CD14-positive monocyte (primary cell): ENCODE results near the gene OAT. TPM values are rescaled to one million over a fixed set of nuclear protein-coding genes. Genes with fewer than 3 reads are reported as not detected.

Source experiments
- DNase-seq, 3 donors: peaks; one replicate each; pipeline ENCODE4 v3.0.0-alpha.2; 2011 to 2022
- H2AFZ ChIP-seq: 2 replicates; pipeline ENCODE4 v1.6.0; 2012; ENCODE audit warnings: mild to moderate bottlenecking, low read depth, low read length, inconsistent platforms; ENCODE audit not compliant: insufficient read depth, poor library complexity, severe bottlenecking
- H3K27ac ChIP-seq, 2 donors: 1 replicate in 1 of 2; 2 replicates in 1 of 2; pipeline ENCODE4 v1.5.1; 2012 to 2013; ENCODE audit warnings: low read length in 2 of 2, control low read depth in 1 of 2, inconsistent platforms in 1 of 2, low read depth in 1 of 2, mild to moderate bottlenecking in 1 of 2
- H3K27me3 ChIP-seq, 2 donors: one replicate each; pipeline versions ENCODE4 v1.6.0 to v1.6.1; 2011 to 2013; ENCODE audit warnings: low read length in 2 of 2; ENCODE audit not compliant: control insufficient read depth in 2 of 2, insufficient read depth in 2 of 2
- H3K36me3 ChIP-seq, 2 donors: replicated peaks in 1 of 2; 1 replicate in 1 of 2; 2 replicates in 1 of 2; pipeline versions ENCODE4 v1.5.1 to v1.6.1; 2012 to 2013; ENCODE audit warnings: low read length in 2 of 2, control low read depth in 1 of 2, inconsistent platforms in 1 of 2, mild to moderate bottlenecking in 1 of 2; ENCODE audit not compliant: insufficient read depth in 2 of 2, control insufficient read depth in 1 of 2
- H3K4me1 ChIP-seq, 2 donors: 1 replicate in 1 of 2; 2 replicates in 1 of 2; pipeline versions ENCODE4 v1.5.1 to v1.6.1; 2012 to 2013; ENCODE audit warnings: low read length in 2 of 2, control low read depth in 1 of 2, inconsistent platforms in 1 of 2, mild to moderate bottlenecking in 1 of 2, moderate library complexity in 1 of 2; ENCODE audit not compliant: insufficient read depth in 2 of 2, control insufficient read depth in 1 of 2
- H3K4me2 ChIP-seq: replicated peaks from 2 replicates; pipeline ENCODE3; 2012; ENCODE audit warnings: low read length, moderate library complexity, mild to moderate bottlenecking; ENCODE audit not compliant: poor library complexity, severe bottlenecking; ENCODE audit errors: extremely low read depth
- H3K4me3 ChIP-seq, 3 experiments: fragments of 200-600 bp in 1 of 3; sonication (generic) in 1 of 3; replicated peaks in 1 of 3; 1 replicate in 2 of 3; 2 replicates in 1 of 3; pipeline ENCODE4 v1.5.1; 2011 to 2013; ENCODE audit warnings: low read length in 3 of 3, mild to moderate bottlenecking in 3 of 3, control low read depth in 2 of 3, low read depth in 2 of 3, inconsistent platforms in 1 of 3, moderate library complexity in 1 of 3
- H3K79me2 ChIP-seq: 2 replicates; pipeline ENCODE4 v1.6.0; 2012; ENCODE audit warnings: mild to moderate bottlenecking, control low read depth, inconsistent platforms, low read length, moderate library complexity; ENCODE audit not compliant: insufficient read depth
- H3K9ac ChIP-seq: 2 replicates; pipeline ENCODE4 v1.6.0; 2017; ENCODE audit warnings: low read length, mild to moderate bottlenecking; ENCODE audit not compliant: insufficient read depth, poor library complexity, severe bottlenecking
- H3K9me3 ChIP-seq, 2 donors: replicated peaks in 1 of 2; 1 replicate in 1 of 2; 2 replicates in 1 of 2; pipeline versions ENCODE4 v1.5.1 to v1.6.1; 2012 to 2013; ENCODE audit warnings: low read length in 2 of 2, control low read depth in 1 of 2; ENCODE audit not compliant: control insufficient read depth in 1 of 2, insufficient read depth in 1 of 2
- H4K20me1 ChIP-seq: 2 replicates; pipeline ENCODE4 v1.6.0; 2012; ENCODE audit warnings: mild to moderate bottlenecking, low read length, control low read depth, moderate library complexity; ENCODE audit not compliant: insufficient read depth
- H3K27ac Mint-ChIP-seq, 7 donors: one replicate each; pipeline ENCODE4 v1.8.0; 2020; ENCODE audit warnings: mild to moderate bottlenecking in 7 of 7, mixed read lengths in 7 of 7, moderate library complexity in 6 of 7, inconsistent platforms in 2 of 7
- H3K27me3 Mint-ChIP-seq, 3 donors: one replicate each; pipeline ENCODE4 v1.8.0; 2021 to 2022; ENCODE audit warnings: low read depth in 3 of 3, mild to moderate bottlenecking in 3 of 3, mixed read lengths in 3 of 3, moderate library complexity in 3 of 3, inconsistent platforms in 1 of 3
- H3K36me3 Mint-ChIP-seq, 2 donors: one replicate each; pipeline ENCODE4 v1.8.0; 2020; ENCODE audit warnings: mixed read lengths in 2 of 2, inconsistent platforms in 1 of 2, mild to moderate bottlenecking in 1 of 2
- H3K4me1 Mint-ChIP-seq: one replicate; pipeline ENCODE4 v1.8.0; 2020; ENCODE audit warnings: mild to moderate bottlenecking, mixed read lengths
- H3K4me3 Mint-ChIP-seq, 2 donors: one replicate each; pipeline ENCODE4 v1.8.0; 2020; ENCODE audit warnings: mild to moderate bottlenecking in 2 of 2, mixed read lengths in 2 of 2, moderate library complexity in 1 of 2
- H3K9me3 Mint-ChIP-seq, 7 donors: one replicate each; pipeline ENCODE4 v1.8.0; 2020 to 2022; ENCODE audit warnings: mixed read lengths in 7 of 7, mild to moderate bottlenecking in 6 of 7, moderate library complexity in 6 of 7, inconsistent platforms in 2 of 7
- WGBS: methylation state at CpG from one replicate; pipeline ENCODE4 v1.1.5; 2013; ENCODE audit warnings: missing lambda C conversion rate; ENCODE audit not compliant: insufficient coverage; 5-methylcytosine and 5-hydroxymethylcytosine counted together
- intact Hi-C, 2 donors: fragments of 100-400 bp; cut with micrococcal nuclease; formaldehyde crosslinking; loops; one replicate each; pipeline versions ENCODE4 v1.15.0 to v1.15.1; 2023
- polyA plus RNA-seq, 3 donors: library from polyadenylated mRNA; depleted of rRNA in 1 of 3; unstranded in 2 of 3; stranded (reverse) in 1 of 3; fragments of 300-500 nt in 2 of 3; fragments of >200 nt in 1 of 3; fragmentation: Illumina TruSeq in 2 of 3; gene quantifications; 1 replicate in 2 of 3; 2 replicates in 1 of 3; pipeline ENCODE4 v1.2.3, GENCODE V29; 2012 to 2021
- TF ChIP-seq, protein P1 (sequence below): fragments of 200-600 bp; IDR thresholded peaks from one replicate; pipeline ENCODE4 v1.8.0; 2022; ENCODE audit warnings: antibody characterized with exemption, mild to moderate bottlenecking

Gene OAT
- polyA plus RNA-seq, 3 donors, result 83.5 to 89.6 (median 87.3) TPM

DNA sequence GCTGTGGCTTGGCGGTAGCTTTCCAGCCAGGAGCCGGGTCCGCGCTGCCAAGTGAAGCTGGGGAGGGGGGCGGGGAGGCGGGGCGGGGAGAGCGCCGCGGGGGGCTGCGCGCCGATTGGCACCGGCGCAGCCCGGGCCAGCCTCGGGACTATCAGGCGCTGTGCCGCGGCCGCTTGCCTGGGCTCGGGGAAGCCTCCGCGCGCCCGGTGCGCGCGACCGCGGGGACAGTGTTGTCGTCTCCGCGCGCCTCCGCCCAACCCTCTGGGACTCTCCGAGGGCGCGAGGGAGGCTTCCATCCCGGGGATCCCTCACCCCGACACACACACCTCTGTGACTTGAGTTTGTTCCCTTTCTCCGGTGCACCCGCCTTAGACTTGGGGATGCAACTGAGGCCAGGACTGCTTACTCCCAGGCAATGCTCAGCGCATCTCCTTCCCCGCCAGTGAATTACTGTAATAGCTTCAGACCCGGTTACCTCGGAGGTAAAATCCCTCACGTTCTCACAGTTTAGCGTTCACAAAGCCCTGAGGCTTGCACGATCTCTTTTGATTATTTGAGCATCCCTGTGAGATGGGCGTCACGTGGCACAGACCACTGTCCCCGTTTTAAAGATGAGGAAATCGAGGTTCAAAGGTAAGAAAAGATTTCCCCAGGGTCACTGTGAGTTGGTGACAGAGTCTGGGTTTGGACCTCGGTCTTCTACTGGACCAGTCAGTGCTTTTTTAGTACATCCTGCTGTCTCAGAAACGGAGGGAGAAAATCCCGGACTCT is 31.5 kb upstream of the OAT start, which contains the start of gene NKX1-2:
Gene NKX1-2 (minus strand): TSS at position 24 of the 771 bp plus-strand sequence. CDS start 92 bp downstream, outside the sequence.
- Mint-ChIP-seq H3K27ac (peak within 1 kb of the TSS in 1 of 7 donors; percentile 33), H3K27me3 (peaks cover 91 to 97% (median 92%) of the 10 kb centered on the region in 3 donors), H3K4me3 (peak within 1 kb of the TSS in 1 of 2 donors; percentile 76), H3K36me3 (peaks cover 0 to 10% of the 10 kb centered on the region in 2 donors), H3K4me1 (peaks cover 17% of the 10 kb centered on the region), H3K9me3 (peaks cover 0 to 21% (median 2%) of the 10 kb centered on the region in 7 donors)
- H3K9ac ChIP-seq, result no peak within 1 kb of the TSS
- no peak for DNase-seq
- no peaks in the 10 kb centered on the region for H3K4me1 ChIP-seq
- no peaks in the 10 kb centered on the region for H3K79me2 ChIP-seq
- intact Hi-C loops, result no loop called here
- H3K27ac ChIP-seq, result no peak within 1 kb of the TSS
- 1% methylated on average over 52 of the region's 57 CpGs for whole genome bisulfite sequencing
- TF ChIP-seq, protein P1, sequence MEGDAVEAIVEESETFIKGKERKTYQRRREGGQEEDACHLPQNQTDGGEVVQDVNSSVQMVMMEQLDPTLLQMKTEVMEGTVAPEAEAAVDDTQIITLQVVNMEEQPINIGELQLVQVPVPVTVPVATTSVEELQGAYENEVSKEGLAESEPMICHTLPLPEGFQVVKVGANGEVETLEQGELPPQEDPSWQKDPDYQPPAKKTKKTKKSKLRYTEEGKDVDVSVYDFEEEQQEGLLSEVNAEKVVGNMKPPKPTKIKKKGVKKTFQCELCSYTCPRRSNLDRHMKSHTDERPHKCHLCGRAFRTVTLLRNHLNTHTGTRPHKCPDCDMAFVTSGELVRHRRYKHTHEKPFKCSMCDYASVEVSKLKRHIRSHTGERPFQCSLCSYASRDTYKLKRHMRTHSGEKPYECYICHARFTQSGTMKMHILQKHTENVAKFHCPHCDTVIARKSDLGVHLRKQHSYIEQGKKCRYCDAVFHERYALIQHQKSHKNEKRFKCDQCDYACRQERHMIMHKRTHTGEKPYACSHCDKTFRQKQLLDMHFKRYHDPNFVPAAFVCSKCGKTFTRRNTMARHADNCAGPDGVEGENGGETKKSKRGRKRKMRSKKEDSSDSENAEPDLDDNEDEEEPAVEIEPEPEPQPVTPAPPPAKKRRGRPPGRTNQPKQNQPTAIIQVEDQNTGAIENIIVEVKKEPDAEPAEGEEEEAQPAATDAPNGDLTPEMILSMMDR, result no peak
- no peak within 1 kb of the TSS for H3K4me3 ChIP-seq
- H3K27me3 ChIP-seq, result peaks cover 84 to 93% of the 10 kb centered on the region in 2 donors
- H2AFZ ChIP-seq, result no peak within 1 kb of the TSS
- H3K9me3 ChIP-seq, result peaks cover 0 to 30% of the 10 kb centered on the region in 2 donors
- H4K20me1 ChIP-seq, result no peaks in the 10 kb centered on the region
- no peak within 1 kb of the TSS for H3K4me2 ChIP-seq
- no peaks in the 10 kb centered on the region for H3K36me3 ChIP-seq

DNA sequence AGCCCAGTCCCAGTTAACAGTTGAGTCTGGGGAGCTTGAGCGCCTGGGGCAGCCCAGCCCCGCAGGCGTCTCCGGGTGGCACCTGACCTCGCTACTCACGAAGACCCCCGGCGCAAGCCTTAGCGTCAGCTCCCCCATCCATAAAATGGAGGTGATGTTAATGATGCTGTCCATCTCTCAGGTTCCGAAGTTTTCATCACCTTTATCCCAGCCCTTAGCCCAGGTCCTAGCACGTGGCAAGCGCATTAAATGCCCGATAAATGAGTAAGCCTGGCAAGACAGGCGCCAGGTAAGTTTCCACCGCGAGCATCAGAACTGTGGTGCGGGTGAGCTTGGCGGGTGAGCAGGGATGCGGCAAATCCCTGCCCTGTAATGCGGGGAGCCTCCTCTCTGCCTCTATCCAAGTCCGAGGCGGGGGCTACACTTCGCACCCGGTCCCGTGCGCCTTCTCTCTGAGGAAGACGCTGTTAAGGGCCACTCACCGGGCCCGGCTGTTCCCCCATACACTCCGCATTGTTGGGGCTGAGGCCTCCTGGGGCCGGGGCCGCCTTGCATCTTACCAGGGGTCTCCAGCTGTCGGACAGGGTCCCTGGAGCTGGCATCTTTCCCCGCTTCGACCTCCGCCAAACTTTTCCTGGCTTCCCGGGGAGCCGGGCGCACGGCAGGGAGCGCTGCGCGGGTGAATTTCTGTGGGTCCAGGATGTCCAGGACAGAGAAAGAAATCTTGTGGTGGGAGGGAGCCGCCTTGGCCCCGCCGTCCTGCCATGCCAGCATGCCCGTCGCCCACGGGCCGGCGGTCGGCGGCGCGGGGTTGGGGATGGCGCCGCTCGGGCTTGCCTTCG is 30.7 kb upstream of the OAT start:
- no peak overlapping the region for H3K27ac ChIP-seq
- no peak overlapping the region for H3K9ac ChIP-seq
- no peaks in the 10 kb centered on the region for H4K20me1 ChIP-seq
- no peaks in the 10 kb centered on the region for H3K79me2 ChIP-seq
- H3K4me3 Mint-ChIP-seq, result peak overlapping the region in 1 of 2 donors; percentile 76
- no peaks in the 10 kb centered on the region for H3K4me1 ChIP-seq
- TF ChIP-seq, protein P1, result no peak
- no peak overlapping the region for H3K4me2 ChIP-seq
- H3K27ac Mint-ChIP-seq, result no peak overlapping the region
- peaks cover 87 to 94% of the 10 kb centered on the region in 2 donors for H3K27me3 ChIP-seq
- H2AFZ ChIP-seq, result no peak overlapping the region
- no peaks in the 10 kb centered on the region for H3K36me3 ChIP-seq
- H3K9me3 Mint-ChIP-seq, result peaks cover 0 to 21% (median 2%) of the 10 kb centered on the region in 7 donors
- DNase-seq, result no peak
- peaks cover 88 to 96% (median 91%) of the 10 kb centered on the region in 3 donors for H3K27me3 Mint-ChIP-seq
- peaks cover 0 to 10% of the 10 kb centered on the region in 2 donors for H3K36me3 Mint-ChIP-seq
- peaks cover 0 to 30% of the 10 kb centered on the region in 2 donors for H3K9me3 ChIP-seq
- peaks cover 17% of the 10 kb centered on the region for H3K4me1 Mint-ChIP-seq
- no peak overlapping the region for H3K4me3 ChIP-seq
- intact Hi-C loops, result no loop called here
- WGBS, result 3% methylated on average over 36 of the region's 59 CpGs
